ENCODE data around the gene PILRB.
A peak's percentile ranks its signal among the peaks of the same experiment; 100 is the strongest.

PILRB gene

DNA sequence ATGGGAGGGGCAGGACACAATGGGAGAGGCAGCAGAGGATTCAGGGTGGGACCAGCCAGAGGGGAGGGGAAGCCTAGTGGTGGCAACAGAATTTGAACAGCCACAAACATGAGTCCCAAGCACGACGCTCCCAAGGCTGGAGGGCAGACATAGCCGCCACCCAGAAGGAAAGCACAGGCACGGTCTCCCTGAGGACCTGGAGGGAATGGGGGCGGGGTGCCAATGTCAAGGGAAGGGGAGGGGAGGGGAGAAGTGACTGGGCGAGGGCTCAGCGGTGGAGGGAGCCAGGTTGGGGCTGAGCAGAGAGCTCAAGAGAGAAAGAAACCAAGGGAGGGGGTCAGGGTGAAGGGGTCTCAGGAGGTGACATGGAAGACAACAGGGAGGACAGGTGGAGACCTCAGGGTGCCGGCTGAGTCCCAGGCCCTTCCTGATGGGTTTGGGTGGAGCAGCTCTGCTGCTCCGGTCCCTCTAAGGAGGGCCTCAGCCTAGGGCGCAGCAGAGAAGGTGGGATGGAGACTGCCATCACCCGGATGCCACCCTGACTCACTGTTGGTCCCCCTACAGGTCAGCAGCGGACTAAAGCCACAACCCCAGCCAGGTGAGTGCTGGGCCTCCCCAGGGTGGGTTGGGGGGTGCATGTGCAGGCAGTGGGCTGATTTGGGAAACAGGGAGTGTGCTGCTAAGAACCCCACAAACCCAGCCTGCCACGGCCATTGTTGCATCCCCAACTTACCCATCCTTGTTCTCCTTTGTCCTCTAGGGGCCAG is 39.6 kb downstream of the PILRB start:
- no peak for TF ChIP-seq ZNF274 (IDR thresholded peaks at IDR 0.05; ENCODE audit: low read depth, low read length)
- H3K4me3 ChIP-seq (ENCODE audit: low read length): no peak overlapping the region

DNA sequence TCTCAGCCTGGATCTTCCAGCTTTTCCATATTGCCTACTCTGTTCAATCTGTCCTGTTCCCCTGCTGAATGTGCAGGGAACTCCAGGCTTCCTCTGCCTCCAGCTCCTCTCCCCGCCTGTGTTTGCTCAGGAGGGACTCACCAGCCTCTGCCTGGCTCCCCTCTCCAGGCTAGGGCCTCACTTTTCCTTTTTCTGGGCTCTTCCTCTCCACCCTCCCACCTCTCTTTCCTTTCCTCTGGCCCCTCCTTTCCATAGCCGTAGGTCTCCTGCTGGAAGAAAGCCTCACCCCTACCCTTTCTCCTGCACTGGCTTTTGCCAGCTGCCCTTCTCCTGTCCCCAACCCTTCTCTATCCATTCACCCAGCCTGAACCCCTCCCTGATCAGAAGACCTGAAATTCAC is 40.3 kb downstream of the PILRB start:
- TF ChIP-seq ZNF274 (IDR thresholded peaks at IDR 0.05; ENCODE audit: low read depth, low read length): no peak
- H3K4me3 ChIP-seq (ENCODE audit: low read length): no peak overlapping the region

DNA sequence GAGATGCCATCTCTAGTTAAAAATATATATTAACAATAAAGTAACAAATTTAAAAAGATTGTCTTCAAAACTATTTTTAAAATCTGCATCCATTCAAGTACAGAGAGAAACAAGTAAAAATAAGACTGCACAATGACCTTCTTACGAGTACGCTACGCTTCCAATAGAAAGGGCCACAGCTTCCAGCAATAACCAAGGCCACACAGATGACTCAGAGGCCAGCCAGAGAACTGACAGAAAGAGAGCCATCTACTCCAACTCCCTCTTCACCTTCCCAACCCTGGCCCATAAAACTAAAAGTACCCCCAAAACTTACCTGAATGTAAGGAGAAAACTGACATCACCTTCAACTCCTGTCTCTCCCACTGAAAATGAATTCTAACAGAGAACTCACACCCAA is 42.1 kb downstream of the PILRB start:
- H3K4me3 ChIP-seq (ENCODE audit: low read length): no peak overlapping the region
- TF ChIP-seq ZNF274 (IDR thresholded peaks at IDR 0.05; ENCODE audit: low read depth, low read length): no peak

DNA sequence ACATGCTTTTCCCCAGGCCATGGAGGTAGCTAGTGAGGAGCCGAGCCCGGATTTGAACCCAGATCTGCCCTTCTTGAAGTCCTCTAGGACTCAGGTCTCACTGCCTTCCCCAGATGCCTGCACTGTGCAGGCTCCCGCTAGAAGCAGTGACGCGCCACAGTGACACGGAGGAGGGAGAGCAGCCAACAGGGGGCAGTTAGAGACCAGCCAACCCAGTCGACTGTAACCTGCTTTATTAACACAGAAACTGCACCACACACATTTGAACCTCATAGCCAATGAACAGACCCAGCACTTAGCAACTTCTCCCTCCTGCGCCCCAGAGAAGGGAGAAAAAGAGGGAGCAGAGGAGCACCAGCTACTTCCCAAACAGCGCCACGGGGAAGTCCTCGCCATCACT is 42.7 kb downstream of the PILRB start:
- H3K4me3 ChIP-seq (ENCODE audit: low read length): no peak overlapping the region
- no peak for TF ChIP-seq ZNF274 (IDR thresholded peaks at IDR 0.05; ENCODE audit: low read depth, low read length)

DNA sequence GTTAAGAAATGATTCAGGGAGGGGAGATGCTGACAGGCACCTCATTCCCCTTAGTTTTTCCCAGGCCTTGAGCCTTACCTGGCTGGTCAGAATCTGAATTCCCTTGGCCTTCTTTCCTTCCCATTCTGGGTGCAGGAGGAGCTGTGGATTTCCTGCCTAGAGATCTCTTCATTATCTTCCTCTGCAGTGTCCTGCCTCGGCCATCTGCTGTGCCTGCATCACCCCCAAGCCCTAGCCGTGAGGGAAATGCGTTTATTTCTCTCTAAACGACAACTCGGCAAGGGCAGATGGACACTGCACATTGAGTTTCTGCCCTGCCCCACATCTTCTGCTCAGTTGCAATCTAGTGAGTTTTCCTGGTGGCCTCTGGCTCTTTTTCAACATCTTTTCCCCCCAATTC is 43.9 kb downstream of the PILRB start:
- TF ChIP-seq ZNF274 (IDR thresholded peaks at IDR 0.05; ENCODE audit: low read depth, low read length): no peak
- H3K4me3 ChIP-seq (ENCODE audit: low read length): no peak overlapping the region

DNA sequence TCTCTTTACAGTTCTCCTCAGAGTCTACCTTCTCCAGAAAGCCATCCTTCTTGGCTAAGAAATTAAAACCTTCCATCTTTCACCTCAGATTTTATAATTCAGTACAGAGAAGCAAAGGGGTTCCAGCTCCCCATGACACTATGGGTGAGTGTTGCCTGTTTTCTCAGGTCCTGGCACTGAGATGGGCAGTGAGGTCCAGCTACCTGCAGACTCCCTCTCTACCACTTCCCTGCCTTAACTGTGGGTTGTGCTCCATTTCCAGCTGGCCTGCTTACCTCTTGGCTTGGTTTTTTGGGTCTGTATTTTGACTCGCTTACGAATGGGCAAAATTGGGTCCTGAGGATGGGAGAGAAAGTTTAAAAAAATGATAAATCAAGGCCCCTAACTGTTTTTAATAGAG is 44.3 kb downstream of the PILRB start:
- no peak overlapping the region for H3K4me3 ChIP-seq (ENCODE audit: low read length)
- TF ChIP-seq ZNF274 (IDR thresholded peaks at IDR 0.05; ENCODE audit: low read depth, low read length): no peak

DNA sequence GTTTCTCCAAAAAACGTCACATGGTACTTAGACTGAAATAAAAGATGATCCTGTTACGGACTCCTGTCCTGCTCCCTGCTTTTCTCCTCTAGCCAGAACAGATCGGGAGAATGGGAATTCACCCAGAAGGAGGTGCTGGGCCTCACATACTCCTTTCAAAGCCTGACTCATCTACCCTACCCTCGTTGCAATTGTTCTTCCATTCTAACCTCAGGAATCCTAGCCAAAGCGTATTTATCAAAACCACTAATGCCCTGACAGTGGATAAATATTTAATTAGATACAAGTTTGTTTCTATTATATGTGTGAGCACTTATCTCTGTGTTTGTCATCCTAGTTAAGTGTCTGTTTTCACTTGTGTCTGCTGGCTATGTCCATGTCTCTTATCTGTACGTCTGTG is 48.9 kb downstream of the PILRB start:
- no peak for TF ChIP-seq ZNF274 (IDR thresholded peaks at IDR 0.05; ENCODE audit: low read depth, low read length)
- H3K4me3 ChIP-seq (ENCODE audit: low read length): no peak overlapping the region

DNA sequence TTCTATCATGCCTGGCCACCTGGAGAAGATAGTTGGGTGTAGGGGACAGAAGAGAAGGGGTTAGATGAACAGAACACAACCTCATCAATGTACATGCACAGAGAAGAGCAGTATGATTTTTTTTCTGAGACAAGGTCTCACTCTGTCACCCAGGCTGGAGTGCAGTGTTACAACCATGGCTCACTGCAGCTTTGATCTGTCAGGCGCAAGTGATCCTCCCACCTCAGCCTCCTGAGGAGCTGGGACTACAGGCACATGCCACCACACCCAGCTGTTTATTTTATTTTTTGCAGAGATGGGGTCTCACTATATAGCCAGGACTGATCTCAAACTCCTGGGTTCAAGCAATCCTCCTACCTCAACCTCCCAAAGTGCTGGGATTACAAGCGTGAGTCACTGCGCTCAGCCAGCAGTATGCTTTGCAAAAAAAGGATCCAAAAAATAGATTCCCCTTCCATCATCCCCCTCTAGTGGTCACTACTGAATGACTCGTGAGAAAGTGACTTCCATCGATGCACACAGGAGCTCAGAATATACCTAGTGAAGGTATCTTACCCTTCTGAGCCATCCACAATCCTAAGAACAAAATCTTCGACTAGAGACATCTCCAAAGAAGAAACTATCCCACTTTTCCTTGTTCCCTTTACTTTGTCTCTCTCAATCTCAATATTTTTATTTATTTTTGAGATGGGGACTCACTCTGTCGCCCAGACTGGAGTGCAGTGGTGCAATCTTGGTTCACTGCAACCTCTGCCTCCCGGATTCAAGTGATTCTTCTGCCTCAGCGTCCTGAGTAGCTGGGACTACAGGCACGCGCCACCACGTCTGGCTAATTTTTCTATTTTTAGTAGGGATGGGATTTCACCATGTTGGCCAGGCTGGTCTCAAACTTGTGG is 49.6 kb downstream of the PILRB start:
- no peak for TF ChIP-seq ZNF274 (IDR thresholded peaks at IDR 0.05; ENCODE audit: low read depth, low read length)
- no peak overlapping the region for H3K4me3 ChIP-seq (ENCODE audit: low read length)

DNA sequence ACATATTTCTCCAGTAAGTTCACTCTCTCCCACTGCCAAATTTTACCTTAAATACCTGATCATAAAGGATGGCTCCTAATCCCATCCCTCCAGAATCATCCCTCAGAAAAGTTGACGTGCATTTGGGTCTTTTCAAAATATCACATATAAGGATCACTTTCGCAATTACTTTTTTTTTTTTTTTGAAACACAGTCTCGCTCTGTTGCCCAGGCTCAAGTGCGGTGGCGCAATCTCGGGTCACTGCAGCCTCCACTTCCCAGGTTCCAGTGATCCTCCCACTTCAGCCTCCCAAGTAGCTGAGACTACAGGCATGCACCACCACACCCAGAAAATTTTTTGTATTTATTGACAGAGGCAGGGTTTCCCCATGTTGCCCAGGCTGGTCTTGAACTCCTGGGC is 53.2 kb downstream of the PILRB start:
- no peak for TF ChIP-seq ZNF274 (IDR thresholded peaks at IDR 0.05; ENCODE audit: low read depth, low read length)
- H3K4me3 ChIP-seq (ENCODE audit: low read length): no peak overlapping the region

DNA sequence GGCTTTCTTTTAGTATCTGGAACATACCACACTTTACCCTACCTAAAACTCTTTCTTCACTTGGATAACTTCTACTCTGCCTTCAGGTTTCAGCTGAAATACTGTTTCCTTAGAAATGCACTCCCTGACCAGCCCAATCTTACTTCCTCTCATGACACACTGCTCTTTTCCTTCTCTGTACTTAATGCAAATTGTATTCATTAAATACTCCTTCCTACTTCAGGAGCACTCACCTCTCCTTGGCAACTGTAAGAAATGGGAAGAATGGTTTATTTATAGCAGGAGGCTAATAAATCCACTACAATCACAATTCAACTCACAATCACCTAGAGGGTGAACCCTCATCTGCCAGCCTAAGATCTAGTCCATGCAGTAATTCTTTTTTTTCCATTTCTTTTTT is 55.4 kb downstream of the PILRB start:
- peak overlapping the region; percentile 48; the same call in 1 of the 2 replicates for H3K4me3 ChIP-seq (ENCODE audit: low read length)
- TF ChIP-seq ZNF274 (IDR thresholded peaks at IDR 0.05; ENCODE audit: low read depth, low read length): no peak

DNA sequence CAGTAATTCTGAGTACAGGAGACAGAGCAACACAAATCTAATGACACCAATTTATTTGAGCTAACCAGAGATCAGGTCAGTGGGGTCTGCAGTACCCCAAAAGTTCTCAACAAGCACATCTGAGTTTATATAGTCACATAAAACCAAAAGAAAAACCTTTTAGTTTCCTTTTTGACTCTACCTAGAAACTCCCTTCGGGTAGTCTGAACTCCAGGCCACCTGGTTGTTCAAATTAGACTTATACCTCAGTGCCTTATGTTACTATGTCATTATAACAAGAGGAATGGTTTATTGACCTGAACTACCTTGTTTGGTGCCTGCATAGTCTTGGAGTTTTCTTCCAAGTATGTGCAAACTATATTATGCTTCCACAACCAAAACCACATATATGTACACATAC is 56.0 kb downstream of the PILRB start:
- H3K4me3 ChIP-seq (ENCODE audit: low read length): peak overlapping the region; percentile 48; the same call in 1 of the 2 replicates
- no peak for TF ChIP-seq ZNF274 (IDR thresholded peaks at IDR 0.05; ENCODE audit: low read depth, low read length)

DNA sequence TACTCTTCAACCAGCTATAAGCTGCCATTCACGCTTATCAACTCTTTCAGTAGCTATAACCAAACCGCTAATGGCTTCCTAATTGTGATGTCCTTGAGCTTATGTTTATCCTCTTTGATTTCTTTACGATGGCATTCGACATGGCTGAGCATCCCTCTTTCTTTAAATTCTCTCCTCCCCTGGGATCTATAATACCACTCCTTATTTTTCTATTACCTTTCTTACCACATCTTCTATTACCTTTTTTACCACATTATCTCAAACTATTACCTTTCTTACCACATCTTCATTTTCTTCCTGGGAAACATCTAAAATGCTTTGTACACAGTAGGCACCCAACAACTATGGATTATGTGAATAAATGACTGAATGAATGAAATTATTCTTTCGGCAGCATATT is 57.5 kb downstream of the PILRB start:
- no peak for TF ChIP-seq ZNF274 (IDR thresholded peaks at IDR 0.05; ENCODE audit: low read depth, low read length)
- no peak overlapping the region for H3K4me3 ChIP-seq (ENCODE audit: low read length)

Measured in GM08714 (cell line).